Spleen (tissue), 13 donors: ENCODE results near the gene LDLRAP1. TPM values are rescaled to one million over a fixed set of nuclear protein-coding genes. Genes with fewer than 3 reads are reported as not detected.

Source experiments
- DNase-seq: peaks from one replicate; pipeline ENCODE4 v3.0.0-alpha.2; 2020
- H3K27ac ChIP-seq, 8 donors: fragments of 200-600 bp; sonication (generic) in 7 of 8; 1 replicate in 4 of 8; 2 replicates in 4 of 8; pipeline versions ENCODE4 v1.5.0 to v1.8.0; 2016 to 2021; ENCODE audit warnings: inconsistent platforms in 4 of 8, mild to moderate bottlenecking in 4 of 8, moderate library complexity in 1 of 8
- H3K27me3 ChIP-seq, 7 donors: fragments of 200-600 bp; sonication (generic) in 6 of 7; replicated peaks in 1 of 7; 1 replicate in 4 of 7; 2 replicates in 3 of 7; pipeline versions ENCODE4 v1.5.0 to v1.8.0; 2016 to 2021; ENCODE audit warnings: inconsistent platforms in 3 of 7, mild to moderate bottlenecking in 1 of 7
- H3K36me3 ChIP-seq, 6 donors: fragments of 200-600 bp; sonication (generic) in 5 of 6; 1 replicate in 4 of 6; 2 replicates in 2 of 6; pipeline versions ENCODE4 v1.5.0 to v1.8.0; 2016 to 2021; ENCODE audit warnings: inconsistent platforms in 2 of 6
- H3K4me1 ChIP-seq, 6 donors: fragments of 200-600 bp; sonication (generic) in 5 of 6; 1 replicate in 3 of 6; 2 replicates in 3 of 6; pipeline versions ENCODE4 v1.5.0 to v1.8.0; 2016 to 2021; ENCODE audit warnings: inconsistent platforms in 3 of 6
- H3K4me3 ChIP-seq, 8 donors: fragments of 200-600 bp; sonication (generic) in 7 of 8; 1 replicate in 4 of 8; 2 replicates in 4 of 8; pipeline versions ENCODE4 v1.5.0 to v1.8.0; 2016 to 2021; ENCODE audit warnings: inconsistent platforms in 4 of 8, mild to moderate bottlenecking in 4 of 8, moderate library complexity in 2 of 8
- H3K9me3 ChIP-seq, 8 donors: fragments of 200-600 bp; sonication (generic) in 7 of 8; 1 replicate in 4 of 8; 2 replicates in 4 of 8; pipeline versions ENCODE4 v1.5.0 to v1.8.0; 2016 to 2021; ENCODE audit warnings: inconsistent platforms in 4 of 8
- CTCF ChIP-seq, 11 experiments: fragments of 200-600 bp in 7 of 11; fragments of 450-650 bp in 4 of 11; sonication (generic) in 4 of 11; IDR thresholded peaks in 8 of 11; conservative IDR thresholded peaks in 3 of 11; 1 replicate in 7 of 11; 2 replicates in 4 of 11; pipeline versions ENCODE4 v1.4.0 to v1.8.0; 2016 to 2021; ENCODE audit warnings: antibody characterized with exemption in 11 of 11, inconsistent platforms in 4 of 11, mild to moderate bottlenecking in 1 of 11
- POLR2A ChIP-seq, 3 donors: fragments of 450-650 bp; IDR thresholded peaks; one replicate each; pipeline ENCODE4 v1.5.1; 2017; ENCODE audit warnings: antibody characterized with exemption in 3 of 3, mild to moderate bottlenecking in 1 of 3
- POLR2AphosphoS5 ChIP-seq, 3 donors: sonication (generic); formaldehyde crosslinking; IDR thresholded peaks; one replicate each; pipeline ENCODE4 v1.5.1; 2017; ENCODE audit warnings: antibody characterized with exemption in 3 of 3
- WGBS, 5 donors: extraction: QIAGEN DNeasy Blood & Tissue Kit in 3 of 5; methylation state at CpG; one replicate each; pipeline versions ENCODE4 v1.1.5 to v1.1.7; 2013 to 2018; 5-methylcytosine and 5-hydroxymethylcytosine counted together
- intact Hi-C: fragments of 100-400 bp; cut with DNase I; formaldehyde crosslinking; loops from one replicate; pipeline ENCODE4 v1.15.0; 2023; ENCODE audit warnings: low total_unique reads
- long read RNA-seq, 2 donors: transcript quantifications; one replicate each; lab custom pipeline, GENCODE V29; 2026
- polyA plus RNA-seq, 3 donors: library from polyadenylated mRNA; stranded (reverse); fragments of 200-250 nt; gene quantifications; one replicate each; pipeline ENCODE4 v1.2.1, GENCODE V29; 2013
- total RNA-seq, 7 donors: library from RNA; depleted of rRNA in 3 of 7; stranded (reverse); fragments of >200 nt in 3 of 7; fragmentation: NEBNext Ultra II Directional in 4 of 7; extraction: Animal tissue kit (Norgen Biotek cat#: 25700) in 4 of 7; gene quantifications; one replicate each; pipeline versions ENCODE4 v1.1.0 to v1.2.1, GENCODE V29; 2016 to 2021
- donor health status: healthy with polysubstance abuse.
- donor health status: DM: no; HTN: no; CAD: no; lungs with moderate emphysema.
- donor health status: DM: no; HTN: no; CAD: no.
- donor health status: Bipolar disorder and iron deficiency.
- donor health status: healthy.
- donor health status: DM: no; HTN: no; CAD: no.
- donor health status: DM: yes; HTN: yes; CAD: no.

LDLRAP1 gene, protein sequence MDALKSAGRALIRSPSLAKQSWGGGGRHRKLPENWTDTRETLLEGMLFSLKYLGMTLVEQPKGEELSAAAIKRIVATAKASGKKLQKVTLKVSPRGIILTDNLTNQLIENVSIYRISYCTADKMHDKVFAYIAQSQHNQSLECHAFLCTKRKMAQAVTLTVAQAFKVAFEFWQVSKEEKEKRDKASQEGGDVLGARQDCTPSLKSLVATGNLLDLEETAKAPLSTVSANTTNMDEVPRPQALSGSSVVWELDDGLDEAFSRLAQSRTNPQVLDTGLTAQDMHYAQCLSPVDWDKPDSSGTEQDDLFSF
- total RNA-seq: 100 to 1,000 TPM in 1 of 7 donors, 10 to 100 TPM in 6; 62.6 to 105 (median 82.3) TPM
- 10 to 100 TPM; 21.7 to 45.9 (median 28.4) TPM for polyA plus RNA-seq
- long read RNA-seq, donor 1, transcript LDLRAP1-201 (9 exons, 2,940 nt): major isoform, 13 of 30 reads
- long read RNA-seq, donor 1, partial matches to known transcripts: 9 of 30 reads
- long read RNA-seq, donor 1, other reads (novel, unspliced or antisense): 7 of 30 reads
- long read RNA-seq, donor 2, transcript LDLRAP1-201 (9 exons, 2,940 nt): major isoform, 6 of 17 reads
- long read RNA-seq, donor 2, partial matches to known transcripts: 11 of 17 reads
- long read RNA-seq, donor 2, other reads (novel, unspliced or antisense): 0 of 17 reads

DNA sequence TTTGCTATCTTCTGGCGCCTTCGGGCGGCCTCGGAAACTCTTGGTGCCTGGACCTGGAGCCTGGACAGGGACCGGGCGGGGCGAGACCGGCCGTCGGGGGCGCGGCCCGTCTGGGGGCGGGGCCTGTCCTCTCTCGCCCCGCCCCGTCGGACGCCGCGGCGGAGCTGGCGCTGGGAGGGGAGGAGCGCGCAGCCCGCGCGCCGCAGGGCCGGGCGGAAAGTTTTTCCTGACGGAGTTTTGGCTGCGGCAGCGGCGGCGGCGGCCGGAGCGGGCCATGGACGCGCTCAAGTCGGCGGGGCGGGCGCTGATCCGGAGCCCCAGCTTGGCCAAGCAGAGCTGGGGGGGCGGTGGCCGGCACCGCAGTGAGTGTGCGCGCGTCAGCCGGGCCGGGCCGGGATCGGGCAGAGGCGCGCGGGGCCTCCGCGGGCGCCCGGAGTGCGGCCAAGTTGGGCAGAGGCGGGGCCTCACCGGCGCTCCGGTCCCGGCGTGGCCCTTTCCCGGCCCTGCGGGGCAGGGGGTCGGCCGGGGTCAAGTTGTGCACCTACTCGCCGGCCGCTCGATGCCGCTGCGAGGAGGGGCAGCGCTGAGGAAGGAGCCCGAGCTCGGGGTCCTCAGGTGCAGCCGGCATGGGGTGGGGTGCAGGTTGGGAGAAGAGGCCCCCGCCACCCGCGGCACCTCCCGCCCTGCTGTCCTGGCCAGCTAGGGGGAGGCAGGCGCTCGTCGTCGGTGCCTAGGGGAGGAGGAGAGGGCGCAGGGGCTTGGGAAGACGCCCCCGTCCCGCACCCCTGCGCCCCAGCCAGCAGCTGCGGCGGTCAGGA, at the start of gene LDLRAP1:
Gene LDLRAP1 (plus strand): TSS at position 182 of the 818 bp plus-strand sequence. CDS start 93 bp downstream, at position 275.
- Histone ChIP-seq H3K36me3 (peaks cover 0 to 6% (median 0%) of the 10 kb centered on the region in 6 donors), H3K27ac (peak within 1 kb of the TSS; percentile 75 to 92 (median 88)), H3K4me3 (peak within 1 kb of the TSS; percentile 74 to 96 (median 86)), H3K27me3 (peaks cover 0 to 4% (median 0%) of the 10 kb centered on the region in 7 donors), H3K9me3 (no peaks in the 10 kb centered on the region), H3K4me1 (peaks cover 25 to 79% (median 63%) of the 10 kb centered on the region in 6 donors)
- peak; percentile 92 for DNase-seq
- WGBS, 5 donors: 1% methylated on average over 37 to 99 of the region's 99 CpGs
- TF ChIP-seq POLR2A (IDR thresholded peaks at IDR 0.05): peak in 1 of 3 donors; percentile 87
- TF ChIP-seq POLR2AphosphoS5 (IDR thresholded peaks at IDR 0.05): peak; percentile 88 to 93 (median 88)
- TF ChIP-seq CTCF (IDR thresholded peaks at IDR 0.05 in 8 of 11, conservative IDR thresholded peaks at IDR 0.05 in 3 of 11): peak in 1 of 11 experiments; percentile 20
- intact Hi-C loops: no loop called here

GRCh38 chr1:25494952-25495351, 48.5 kb upstream of the LDLRAP1 start:
- Histone ChIP-seq H3K4me3 (no peak overlapping the region), H3K9me3 (no peaks in the 10 kb centered on the region), H3K27me3 (no peaks in the 10 kb centered on the region), H3K4me1 (no peaks in the 10 kb centered on the region), H3K27ac (no peak overlapping the region), H3K36me3 (peaks cover 0 to 100% (median 75%) of the 10 kb centered on the region in 6 donors)
- intact Hi-C loops: loop anchor here (10.0 kb wide), 1 partner anchor 50 kb away; no protein-coding TSS in a partner anchor
- DNase-seq: no peak
- 89 to 99% (median 93%) methylated on average over 3 of the region's 3 CpGs for WGBS, 5 donors
- TF ChIP-seq POLR2A (IDR thresholded peaks at IDR 0.05) (no peak), POLR2AphosphoS5 (IDR thresholded peaks at IDR 0.05) (no peak)

DNA sequence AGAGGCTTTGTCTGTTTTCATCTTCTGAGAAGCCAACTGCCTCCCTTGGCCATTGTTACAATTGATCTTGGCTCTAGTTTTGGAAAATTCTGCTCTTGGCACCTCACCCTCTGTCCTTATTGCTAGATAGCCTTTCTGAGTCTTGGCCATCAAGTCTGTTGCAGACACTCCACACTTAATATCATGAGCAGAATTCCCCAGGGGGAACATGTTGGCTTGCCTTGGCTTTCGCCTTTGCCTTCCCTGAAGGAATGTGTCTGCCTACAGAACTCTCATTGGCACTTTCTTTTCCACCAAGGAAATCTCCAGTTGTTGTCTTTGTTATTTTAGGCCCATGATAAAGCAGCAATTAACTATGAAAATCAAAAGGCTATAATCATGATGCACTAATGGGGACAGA, 42.7 kb upstream of the LDLRAP1 start:
- Histone ChIP-seq H3K4me1 (peaks cover 0 to 23% (median 11%) of the 10 kb centered on the region in 6 donors), H3K4me3 (no peak overlapping the region), H3K27ac (peak overlapping the region in 1 of 8 donors; percentile 13), H3K9me3 (no peaks in the 10 kb centered on the region), H3K36me3 (peaks cover 0 to 67% (median 32%) of the 10 kb centered on the region in 6 donors), H3K27me3 (peaks cover 0 to under 1% (median 0%) of the 10 kb centered on the region in 7 donors)
- WGBS, 5 donors: 89 to 100% (median 94%) methylated on average over 1 of the region's 1 CpG
- intact Hi-C loops: loop anchor here (5.0 kb wide), 1 partner anchor 297 kb away; no protein-coding TSS in a partner anchor
- TF ChIP-seq CTCF (IDR thresholded peaks at IDR 0.05 in 8 of 11, conservative IDR thresholded peaks at IDR 0.05 in 3 of 11): no peak
- no peak for TF ChIP-seq POLR2AphosphoS5 (IDR thresholded peaks at IDR 0.05)
- no peak for TF ChIP-seq POLR2A (IDR thresholded peaks at IDR 0.05)
- no peak for DNase-seq
